K562 (cell line): ENCODE data around the gene GPM6B. TPM values are rescaled to one million over a fixed set of nuclear protein-coding genes. Genes with fewer than 3 reads are reported as not detected.

Source experiments
- ATAC-seq: fragments of 200-7000 bp; cut with Tn5 transposase; 3 replicates; pipeline ENCODE4 v1.9.1; 2020; ENCODE audit warnings: moderate library complexity
- BruUV-seq: library from RNA; stranded (reverse); fragments of 400-500 nt; replicated peaks from 2 replicates; lab custom pipeline; 2021; lab: Mats Ljungman, UMichigan
- CTCF ChIA-PET: fragments of 300-600 bp; formaldehyde crosslinking; extraction: SDS; loops from one replicate; lab custom pipeline; 2021; ENCODE audit warnings: low intra/inter-chr PET ratio; lab: Yijun Ruan, JAX
- POLR2A ChIA-PET: fragments of 300-600, 350-650 bp; sonication (Branson Sonifier 250); formaldehyde crosslinking; extraction: SDS; loops from one replicate; lab custom pipeline; 2021; ENCODE audit warnings: antibody characterized with exemption, inconsistent platforms; lab: Yijun Ruan, JAX
- DNase-seq, 4 experiments: peaks; one replicate each; pipeline versions ENCODE4 v3.0.0 to v3.0.0-alpha.2; 2011 to 2018; ENCODE audit warnings: low spot score in 3 of 4, mixed read lengths in 3 of 4; ENCODE audit errors: extremely low read depth in 1 of 4
- FAIRE-seq: peaks from 2 replicates; lab custom pipeline; 2011; peaks lifted over from hg19 to GRCh38; lab: Jason Lieb, UNC
- H2AFZ ChIP-seq: 2 replicates; pipeline ENCODE4 v1.6.0; 2011; ENCODE audit warnings: low read depth, low read length, control low read depth, inconsistent platforms
- H3K27ac ChIP-seq: fragments of 200-600 bp; 3 replicates; pipeline ENCODE4 v1.8.0; 2011; ENCODE audit warnings: low read depth, mild to moderate bottlenecking, control low read depth, inconsistent platforms, low read length, moderate library complexity, mixed read lengths; ENCODE audit errors: extremely low read depth
- H3K27me3 ChIP-seq, 2 experiments: fragments of 300-600 bp in 1 of 2; 2 replicates in 1 of 2; 3 replicates in 1 of 2; pipeline versions ENCODE4 v1.6.0 to v1.8.0; 2011; ENCODE audit warnings: inconsistent platforms in 2 of 2, low read length in 2 of 2, mild to moderate bottlenecking in 1 of 2, mixed read lengths in 1 of 2, moderate library complexity in 1 of 2; ENCODE audit not compliant: control insufficient read depth in 2 of 2, insufficient read depth in 2 of 2
- H3K36me3 ChIP-seq: fragments of 300-600 bp; 3 replicates; pipeline ENCODE4 v1.8.0; 2011; ENCODE audit warnings: mild to moderate bottlenecking, low read length, inconsistent platforms; ENCODE audit not compliant: control insufficient read depth, insufficient read depth
- H3K4me1 ChIP-seq, 2 experiments: fragments of 200-600 bp in 1 of 2; replicated peaks in 1 of 2; 2 replicates in 1 of 2; 3 replicates in 1 of 2; pipeline versions ENCODE4 v1.5.1 to v1.8.0; 2011; ENCODE audit warnings: inconsistent platforms in 2 of 2, low read length in 2 of 2, mild to moderate bottlenecking in 1 of 2, mixed read lengths in 1 of 2, moderate library complexity in 1 of 2; ENCODE audit not compliant: control insufficient read depth in 2 of 2, insufficient read depth in 2 of 2
- H3K4me2 ChIP-seq: 2 replicates; pipeline ENCODE4 v1.6.1; 2011; ENCODE audit warnings: low read length, control low read depth, inconsistent platforms, mixed read lengths; ENCODE audit not compliant: insufficient read depth
- H3K4me3 ChIP-seq: fragments of 200-600 bp; sonication (generic), shearing (Covaris generic); 2 replicates; pipeline ENCODE4 v1.5.1; 2016; ENCODE audit warnings: control low read depth, inconsistent platforms
- H3K79me2 ChIP-seq: fragments of 200-600 bp; 3 replicates; pipeline ENCODE4 v1.8.0; 2011; ENCODE audit warnings: low read length, inconsistent platforms; ENCODE audit not compliant: control insufficient read depth, insufficient read depth
- H3K9ac ChIP-seq, 2 experiments: 2 replicates each; pipeline versions ENCODE4 v1.6.0 to v1.6.1; 2011; ENCODE audit warnings: low read depth in 2 of 2, low read length in 2 of 2, control low read depth in 1 of 2, inconsistent platforms in 1 of 2, mild to moderate bottlenecking in 1 of 2, mixed read lengths in 1 of 2; ENCODE audit not compliant: insufficient read depth in 1 of 2
- H3K9me1 ChIP-seq: one replicate; pipeline ENCODE4 v1.6.0; 2011; ENCODE audit warnings: inconsistent platforms, mild to moderate bottlenecking, low read length, moderate library complexity; ENCODE audit not compliant: control insufficient read depth, insufficient read depth
- H3K9me3 ChIP-seq: replicated peaks from 2 replicates; pipeline ENCODE4 v1.5.1; 2011; ENCODE audit warnings: low read depth, low read length, inconsistent platforms; ENCODE audit not compliant: control insufficient read depth, insufficient read depth
- H4K20me1 ChIP-seq: replicated peaks from 2 replicates; pipeline ENCODE4 v1.6.1; 2011; ENCODE audit warnings: low read length, inconsistent platforms, mixed read lengths; ENCODE audit not compliant: control insufficient read depth, insufficient read depth
- ATF1 ChIP-seq, 2 experiments: fragments of 450-650 bp in 1 of 2; IDR thresholded peaks; 2 replicates each; pipeline ENCODE4 v1.6.1; 2016; ENCODE audit warnings: missing compliant biosample characterization in 1 of 2, missing genetic modification characterization in 1 of 2
- CBFB ChIP-seq: sonication (generic); formaldehyde crosslinking; IDR thresholded peaks from 2 replicates; pipeline ENCODE4 v1.4.0; 2020; ENCODE audit warnings: mild to moderate bottlenecking, missing genetic modification reagents
- GABPB1 ChIP-seq: sonication (generic); formaldehyde crosslinking; IDR thresholded peaks from 2 replicates; pipeline ENCODE4 v1.8.0; 2022; ENCODE audit warnings: mild to moderate bottlenecking, missing genetic modification reagents
- HDAC1 ChIP-seq, 2 experiments: fragments of 450-650 bp; IDR thresholded peaks; 2 replicates each; pipeline ENCODE4 v1.6.1; 2016 to 2017; ENCODE audit warnings: inconsistent platforms in 1 of 2, mild to moderate bottlenecking in 1 of 2, moderate library complexity in 1 of 2
- NFE2 ChIP-seq: IDR thresholded peaks from 2 replicates; pipeline ENCODE4 v1.6.1; 2014; ENCODE audit warnings: antibody characterized with exemption, low read depth
- NRF1 ChIP-seq, 2 experiments: fragments of 450-650 bp; IDR thresholded peaks in 1 of 2; conservative IDR thresholded peaks in 1 of 2; 2 replicates each; pipeline ENCODE4 v1.6.1; 2014; ENCODE audit warnings: mild to moderate bottlenecking in 2 of 2
- RBM17 ChIP-seq: fragments of 200-400 bp; formaldehyde crosslinking; IDR thresholded peaks from 2 replicates; pipeline ENCODE4 v1.6.1; 2017; ENCODE audit warnings: low read depth, mild to moderate bottlenecking, low read length, borderline replicate concordance
- STAG1 ChIP-seq: sonication (generic); formaldehyde crosslinking; IDR thresholded peaks from 2 replicates; pipeline ENCODE4 v1.5.0; 2020; ENCODE audit warnings: missing genetic modification reagents, borderline replicate concordance
- TEAD4 ChIP-seq, 2 experiments: sonication (generic) in 1 of 2; formaldehyde crosslinking in 1 of 2; IDR thresholded peaks; 2 replicates each; pipeline versions ENCODE4 v1.6.1 to v1.8.0; 2012 to 2022; ENCODE audit warnings: borderline replicate concordance in 1 of 2, inconsistent platforms in 1 of 2, low read length in 1 of 2, mild to moderate bottlenecking in 1 of 2, missing genetic modification reagents in 1 of 2
- YBX1 ChIP-seq: fragments of 450-650 bp; IDR thresholded peaks from 2 replicates; pipeline ENCODE4 v1.7.1; 2016; ENCODE audit warnings: mild to moderate bottlenecking
- ZNF143 ChIP-seq: sonication (generic); formaldehyde crosslinking; IDR thresholded peaks from 2 replicates; pipeline ENCODE4 v1.9.0; 2022; ENCODE audit warnings: mild to moderate bottlenecking, missing genetic modification reagents
- ZNF197 ChIP-seq: fragments of 200-800 bp; sonication (Bioruptor generic); IDR thresholded peaks from 2 replicates; pipeline ENCODE4 v1.6.1; 2016; ENCODE audit warnings: low read depth, missing genetic modification characterization, missing compliant biosample characterization
- ZNF347 ChIP-seq: fragments of 450-650 bp; formaldehyde crosslinking; IDR thresholded peaks from 2 replicates; pipeline ENCODE4 v1.4.0; 2020; ENCODE audit warnings: low read depth, mild to moderate bottlenecking, moderate library complexity
- ZNF408 ChIP-seq: fragments of 250-450 bp; sonication (Bioruptor Pico); IDR thresholded peaks from 2 replicates; pipeline ENCODE4 v1.4.0; 2020; ENCODE audit warnings: low read depth, mild to moderate bottlenecking, moderate library complexity
- ZNF507 ChIP-seq: conservative IDR thresholded peaks from 2 replicates; pipeline ENCODE4 v1.6.1; 2017; ENCODE audit warnings: missing genetic modification characterization, missing compliant biosample characterization
- ZNF518B ChIP-seq: fragments of 250-450 bp; sonication (Bioruptor Pico); IDR thresholded peaks from 2 replicates; pipeline ENCODE4 v1.5.0; 2021; ENCODE audit warnings: mild to moderate bottlenecking, moderate library complexity
- WGBS: fragments of 100-300 bp; shearing (Covaris generic); methylation state at CpG from one replicate; pipeline ENCODE4 v1.1.6; 2016; ENCODE audit warnings: low coverage, mixed read lengths; ENCODE audit not compliant: insufficient coverage; ENCODE audit errors: missing lambda C conversion rate; 5-methylcytosine and 5-hydroxymethylcytosine counted together
- in situ Hi-C: fragments of 300-500 bp; cut with MboI; formaldehyde crosslinking; loops from 4 replicates; pipeline ENCODE4 v1.15.0; 2018; ENCODE audit warnings: inconsistent platforms, mixed read lengths
- intact Hi-C: fragments of 100-400 bp; cut with micrococcal nuclease; formaldehyde crosslinking; loops from 2 replicates; pipeline ENCODE4 v1.14.2; 2022
- polyA plus RNA-seq, 8 experiments: library from polyadenylated mRNA; depleted of rRNA in 4 of 8; stranded (reverse) in 5 of 8; unstranded in 3 of 8; fragments of >200 nt; fragmentation: Nextera tagmentation in 2 of 8; fragmentation: Illumina TruSeq in 1 of 8; extraction: Ambion mirVana in 2 of 8; extraction: Trizol in 1 of 8; gene quantifications; 2 replicates each; pipeline versions ENCODE4 v1.2.1 to v1.2.3, GENCODE V29; 2011 to 2014; ENCODE audit warnings: inconsistent platforms in 1 of 8, missing spikeins in 1 of 8
- total RNA-seq, 7 experiments: library from RNA; depleted of rRNA in 6 of 7; stranded (reverse); fragments of >200 nt in 6 of 7; fragmentation: Illumina TruSeq in 2 of 7; extraction: Trizol in 2 of 7; gene quantifications; 2 replicates each; pipeline versions ENCODE4 v1.2.1 to v1.2.3, GENCODE V29; 2011 to 2021; ENCODE audit warnings: low replicate concordance in 1 of 7
- TF ChIP-seq, protein P1 (sequence below), 2 experiments: IDR thresholded peaks; 2 replicates each; pipeline ENCODE4 v1.6.1; 2011; ENCODE audit warnings: borderline replicate concordance in 1 of 2, control low read depth in 1 of 2, low read depth in 1 of 2, low read length in 1 of 2, mild to moderate bottlenecking in 1 of 2, mixed read lengths in 1 of 2, moderate library complexity in 1 of 2; ENCODE audit not compliant: insufficient read depth in 1 of 2, insufficient read length in 1 of 2, poor library complexity in 1 of 2, severe bottlenecking in 1 of 2; ENCODE audit errors: extremely low read depth in 1 of 2

The GPM6B gene
- total and polyA plus RNA-seq, 9 of the 15 experiments (the other 6 are each of a cell fraction or from before 2014, with no cell fraction given): 0.14 to 0.32 TPM; not detected in 7

DNA sequence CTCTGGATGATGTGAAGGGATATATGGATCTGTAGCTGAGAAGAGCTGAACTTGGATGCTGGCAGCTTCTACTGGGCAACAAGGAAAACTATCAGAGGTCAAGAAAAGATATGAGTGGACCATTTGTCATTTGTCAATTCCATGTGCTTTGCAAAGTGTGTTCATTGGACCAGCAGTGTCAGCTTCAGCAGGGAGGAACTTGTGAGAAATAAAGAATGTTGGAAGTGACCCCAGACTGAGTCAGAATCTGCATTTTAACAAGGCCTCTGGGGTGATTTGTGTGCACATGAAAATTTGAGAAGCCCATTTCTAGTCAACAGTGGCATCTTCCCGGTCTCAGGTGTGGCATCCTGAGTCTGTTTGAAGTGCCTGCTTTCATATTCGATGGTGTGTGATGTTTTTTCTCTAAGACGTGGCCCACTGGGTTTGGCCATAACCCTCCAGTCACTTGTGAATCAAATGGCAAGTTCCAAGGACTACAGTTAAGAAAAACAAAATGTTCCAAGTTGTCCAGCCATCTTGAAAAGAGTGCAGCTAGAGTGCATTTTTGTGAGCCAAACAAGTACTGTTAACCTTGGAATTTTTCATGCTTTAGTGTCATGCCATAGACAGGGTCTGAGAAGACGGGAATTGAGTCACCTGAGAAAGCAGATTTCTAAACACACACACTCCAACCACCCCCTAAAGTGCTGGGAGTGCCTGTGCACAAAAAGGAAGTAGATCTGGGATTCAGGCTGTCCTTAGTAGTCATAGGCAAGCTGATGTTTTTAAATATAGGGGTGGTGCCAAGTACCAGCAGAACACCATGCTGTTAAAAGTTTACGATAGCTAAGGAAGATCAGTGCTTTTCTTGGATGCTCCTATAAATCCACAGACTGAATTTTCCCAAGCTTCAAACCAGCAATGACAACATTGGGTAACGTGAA is 26.4 kb downstream of the GPM6B start:
- no peak for FAIRE-seq
- CTCF ChIA-PET: no interaction called here
- BruUV-seq: no TSS peak
- intact Hi-C loops (no loop called here), in situ Hi-C loops (no loop called here)
- Histone ChIP-seq H3K4me1 (no peaks in the 10 kb centered on the region), H3K27me3 (peaks cover 0 to 4% of the 10 kb centered on the region in 2 experiments; a peak in 3 of 5 replicates), H3K9ac (no peak overlapping the region), H4K20me1 (no peaks in the 10 kb centered on the region), H3K4me2 (no peak overlapping the region), H3K36me3 (no peaks in the 10 kb centered on the region), H3K9me3 (no peaks in the 10 kb centered on the region), H2AFZ (no peak overlapping the region), H3K4me3 (no peak overlapping the region), H3K9me1 (no peaks in the 10 kb centered on the region), H3K27ac (no peak overlapping the region), H3K79me2 (no peaks in the 10 kb centered on the region)
- no peak for ATAC-seq
- no peak for DNase-seq
- POLR2A ChIA-PET: no interaction called here
- TF ChIP-seq ZNF347 (CRISPR knock-in tag) (no peak), NFE2 (no peak), ZNF408 (CRISPR knock-in tag) (no peak), ZNF197 (no peak), ZNF518B (CRISPR knock-in tag) (no peak), ATF1 (CRISPR knock-in tag; IDR thresholded peaks at IDR 0.05) (no peak), ATF1 (tag; IDR thresholded peaks at IDR 0.05) (no peak), TEAD4 (IDR thresholded peaks at IDR 0.05; ENCODE audit: low read length) (no peak), TEAD4 (CRISPR knock-in tag; IDR thresholded peaks at IDR 0.05; ENCODE audit: borderline replicate concordance) (no peak), RBM17 (no peak), HDAC1 (IDR thresholded peaks at IDR 0.05) (no peak), CBFB (CRISPR knock-in tag) (no peak), NRF1 (conservative IDR thresholded peaks at IDR 0.05 in 1 of 2, IDR thresholded peaks at IDR 0.05 in 1 of 2) (no peak), ZNF507 (tag) (no peak), ZNF143 (CRISPR knock-in tag) (no peak), GABPB1 (CRISPR knock-in tag) (no peak), STAG1 (CRISPR knock-in tag) (no peak), YBX1 (no peak)
- TF ChIP-seq, protein P1, sequence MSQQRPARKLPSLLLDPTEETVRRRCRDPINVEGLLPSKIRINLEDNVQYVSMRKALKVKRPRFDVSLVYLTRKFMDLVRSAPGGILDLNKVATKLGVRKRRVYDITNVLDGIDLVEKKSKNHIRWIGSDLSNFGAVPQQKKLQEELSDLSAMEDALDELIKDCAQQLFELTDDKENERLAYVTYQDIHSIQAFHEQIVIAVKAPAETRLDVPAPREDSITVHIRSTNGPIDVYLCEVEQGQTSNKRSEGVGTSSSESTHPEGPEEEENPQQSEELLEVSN (IDR thresholded peaks at IDR 0.05; ENCODE audit: borderline replicate concordance in 1 of 2, extremely low read depth in 1 of 2, insufficient read depth in 1 of 2, insufficient read length in 1 of 2, low read depth in 1 of 2, low read length in 1 of 2, poor library complexity in 1 of 2, severe bottlenecking in 1 of 2): no peak
- WGBS: 0% methylated on average over 6 of the region's 6 CpGs
